ENCODE data around the gene SLC38A10.

The SLC38A10 gene

GRCh38 chr17:81222906-81223761 lies 72.0 kb downstream of the SLC38A10 start, which contains the start of gene CEP131:
Gene CEP131 (minus strand): TSS chr17:81222965. CDS start chr17:81220056, 2,909 bp downstream.
- peak; percentile 98 for DNase-seq

GRCh38 chr17:81222620-81222905 lies 72.5 kb downstream of the SLC38A10 start:
- no peak for DNase-seq

- peak; percentile 39 for DNase-seq
Measured at GRCh38 chr17:81221842-81222619, 73.1 kb downstream of the SLC38A10 start.

- DNase-seq = peak; percentile 22
Measured at GRCh38 chr17:81221371-81221841, 73.7 kb downstream of the SLC38A10 start.

- no peak for DNase-seq
Measured at GRCh38 chr17:81219476-81220180, 75.5 kb downstream of the SLC38A10 start.

- DNase-seq = no peak
Measured at GRCh38 chr17:81218991-81219390, 76.1 kb downstream of the SLC38A10 start.

GRCh38 chr17:81218459-81218858 lies 76.6 kb downstream of the SLC38A10 start:
- no peak for DNase-seq

- DNase-seq = no peak
Measured at GRCh38 chr17:81217491-81217890, 77.6 kb downstream of the SLC38A10 start.

GRCh38 chr17:81213978-81214377 lies 81.1 kb downstream of the SLC38A10 start:
- DNase-seq = no peak

GRCh38 chr17:81212365-81212764 lies 82.7 kb downstream of the SLC38A10 start:
- no peak for DNase-seq

GRCh38 chr17:81210868-81211267 lies 84.2 kb downstream of the SLC38A10 start:
- no peak for DNase-seq

GRCh38 chr17:81210466-81210865 lies 84.6 kb downstream of the SLC38A10 start:
- DNase-seq = no peak

- DNase-seq = no peak
Measured at GRCh38 chr17:81209141-81209540, 86.0 kb downstream of the SLC38A10 start.

- DNase-seq = no peak
Measured at GRCh38 chr17:81208651-81209050, 86.5 kb downstream of the SLC38A10 start.

GRCh38 chr17:81207610-81208581 lies 87.2 kb downstream of the SLC38A10 start:
- DNase-seq = peak; percentile 42

- DNase-seq = no peak
Measured at GRCh38 chr17:81206657-81207056, 88.5 kb downstream of the SLC38A10 start.

GRCh38 chr17:81206166-81206565 lies 88.9 kb downstream of the SLC38A10 start:
- no peak for DNase-seq

- no peak for DNase-seq
Measured at GRCh38 chr17:81204578-81204977, 90.5 kb downstream of the SLC38A10 start.

GRCh38 chr17:81203136-81203535 lies 92.0 kb downstream of the SLC38A10 start:
- no peak for DNase-seq

GRCh38 chr17:81202318-81202717 lies 92.8 kb downstream of the SLC38A10 start:
- no peak for DNase-seq

GRCh38 chr17:81200695-81201580 lies 94.2 kb downstream of the SLC38A10 start:
- peak; percentile 11 for DNase-seq

Data from NCI-H146 (cell line).